GM12864 (cell line): ENCODE results near the gene C4orf46.
A peak's percentile ranks its signal among the peaks of the same experiment; 100 is the strongest.
"Not testable (repeated sequence)": the region's sequence is repeated elsewhere in the genome, so short reads cannot be mapped to it uniquely, and the experiment has no call there.

Source experiments
- DNase-seq: peaks from one replicate; pipeline ENCODE4 v3.0.0-alpha.2; 2011; ENCODE audit warnings: low read depth
- H3K4me3 ChIP-seq: 2 replicates; pipeline ENCODE4 v1.5.1; 2011; ENCODE audit warnings: mild to moderate bottlenecking, low read depth, low read length, control low read depth
- TF ChIP-seq, protein P1 (sequence below): IDR thresholded peaks from 2 replicates; pipeline ENCODE4 v1.5.1; 2011; ENCODE audit warnings: low read depth, mild to moderate bottlenecking, moderate library complexity, low read length, control low read depth, inconsistent platforms; ENCODE audit errors: missing control alignments

C4orf46 gene

GRCh38 chr4:158669310-158669709, 2.4 kb downstream of the C4orf46 start:
- no peak overlapping the region; the same call in 1 of the 2 replicates for H3K4me3 ChIP-seq
- no peak for DNase-seq
- TF ChIP-seq, protein P1, sequence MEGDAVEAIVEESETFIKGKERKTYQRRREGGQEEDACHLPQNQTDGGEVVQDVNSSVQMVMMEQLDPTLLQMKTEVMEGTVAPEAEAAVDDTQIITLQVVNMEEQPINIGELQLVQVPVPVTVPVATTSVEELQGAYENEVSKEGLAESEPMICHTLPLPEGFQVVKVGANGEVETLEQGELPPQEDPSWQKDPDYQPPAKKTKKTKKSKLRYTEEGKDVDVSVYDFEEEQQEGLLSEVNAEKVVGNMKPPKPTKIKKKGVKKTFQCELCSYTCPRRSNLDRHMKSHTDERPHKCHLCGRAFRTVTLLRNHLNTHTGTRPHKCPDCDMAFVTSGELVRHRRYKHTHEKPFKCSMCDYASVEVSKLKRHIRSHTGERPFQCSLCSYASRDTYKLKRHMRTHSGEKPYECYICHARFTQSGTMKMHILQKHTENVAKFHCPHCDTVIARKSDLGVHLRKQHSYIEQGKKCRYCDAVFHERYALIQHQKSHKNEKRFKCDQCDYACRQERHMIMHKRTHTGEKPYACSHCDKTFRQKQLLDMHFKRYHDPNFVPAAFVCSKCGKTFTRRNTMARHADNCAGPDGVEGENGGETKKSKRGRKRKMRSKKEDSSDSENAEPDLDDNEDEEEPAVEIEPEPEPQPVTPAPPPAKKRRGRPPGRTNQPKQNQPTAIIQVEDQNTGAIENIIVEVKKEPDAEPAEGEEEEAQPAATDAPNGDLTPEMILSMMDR, result no peak

DNA sequence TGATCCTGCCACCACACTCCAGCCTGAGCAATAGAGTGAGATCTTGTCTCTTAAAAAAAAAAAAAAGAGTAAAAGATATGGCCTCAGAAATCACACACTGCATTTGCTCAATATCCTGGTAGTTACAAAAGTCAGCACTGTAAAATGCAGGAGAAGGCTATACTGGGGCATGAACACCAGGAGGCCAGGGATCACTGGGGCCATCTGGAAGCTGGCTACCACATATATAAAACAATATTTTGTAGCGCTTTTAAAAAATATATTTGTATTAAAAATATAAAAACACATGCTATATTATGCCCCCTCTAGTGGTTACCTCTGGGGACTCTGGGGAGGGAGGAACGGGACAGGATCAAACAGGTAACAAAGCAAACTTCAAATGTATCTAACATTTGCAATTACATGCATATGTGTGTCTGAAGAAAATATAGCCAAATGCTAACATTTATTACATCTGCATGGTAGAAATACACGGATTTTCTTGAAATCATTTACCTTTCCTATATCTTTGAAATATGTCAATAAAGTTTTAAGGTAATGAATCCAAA, 4.0 kb downstream of the C4orf46 start:
- TF ChIP-seq, protein P1, result peak; percentile 55
- H3K4me3 ChIP-seq, result no peak overlapping the region
- DNase-seq, result no peak

DNA sequence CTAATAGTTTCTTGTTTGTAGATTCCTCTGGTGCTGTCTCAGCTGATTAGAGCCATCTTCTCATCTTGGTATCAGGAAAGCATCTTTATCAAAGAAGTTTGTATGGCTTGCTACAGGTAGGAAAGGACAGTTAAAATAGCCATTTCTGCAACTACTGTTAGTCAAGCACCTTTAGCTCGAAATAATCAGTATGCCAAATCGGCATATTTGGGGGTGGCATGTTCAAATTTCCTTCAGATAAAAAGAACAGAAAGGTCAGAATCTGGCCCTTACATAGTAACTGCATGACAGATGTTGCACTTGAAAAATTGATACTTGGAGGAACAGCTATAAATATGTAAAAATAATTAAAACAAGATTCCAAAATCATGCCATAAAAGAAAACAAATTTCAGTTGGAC, 4.8 kb downstream of the C4orf46 start:
- H3K4me3 ChIP-seq, result no peak overlapping the region
- TF ChIP-seq, protein P1, result no peak
- DNase-seq, result no peak

- TF ChIP-seq, protein P1, result no peak
- no peak overlapping the region for H3K4me3 ChIP-seq
- no peak for DNase-seq
These were observed 6.9 kb downstream of the C4orf46 start for GRCh38 chr4:158664806-158665205.

DNA sequence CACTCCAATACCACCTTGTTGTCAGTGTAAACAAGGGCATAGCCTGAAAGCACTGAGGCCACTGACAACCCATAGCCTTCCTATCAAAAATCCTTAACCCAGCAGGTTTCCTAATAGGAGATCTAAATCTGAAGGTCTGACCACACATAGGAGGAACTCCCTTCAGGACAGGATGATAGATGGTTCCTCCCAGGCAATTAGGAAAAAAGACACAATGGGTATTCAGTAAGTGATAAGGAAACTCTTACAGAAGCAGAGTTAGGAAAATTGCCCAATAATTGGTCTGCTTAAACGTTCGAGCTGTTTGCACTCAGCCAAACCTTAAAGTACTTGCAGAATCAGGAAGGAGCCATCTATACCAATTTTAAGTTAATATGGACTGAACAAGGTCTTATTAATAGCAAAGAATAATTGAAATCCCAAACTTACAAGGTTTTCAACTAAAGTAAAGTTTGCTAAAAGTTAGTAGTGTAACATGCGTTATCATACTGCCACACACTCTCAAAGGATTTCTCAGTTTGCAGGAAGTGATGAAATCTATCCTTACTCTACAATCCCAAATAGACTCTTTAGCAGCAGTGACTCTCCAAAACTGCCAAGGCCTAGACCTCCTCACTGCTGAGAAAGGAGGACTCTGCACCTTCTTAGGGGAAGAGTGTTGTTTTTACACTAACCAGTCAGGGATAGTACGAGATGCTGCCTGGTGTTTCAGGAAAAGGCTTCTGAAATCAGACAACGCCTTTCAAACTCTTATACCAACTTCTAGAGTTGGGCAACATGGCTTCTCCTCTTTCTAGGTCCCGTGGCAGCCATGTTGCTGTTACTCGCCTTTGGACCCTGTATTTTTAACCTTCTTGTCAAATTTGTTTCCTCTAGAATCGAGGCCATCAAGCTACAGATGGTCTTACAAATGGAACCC, 7.7 kb downstream of the C4orf46 start:
- not testable (repeated sequence) for DNase-seq, H3K4me3 ChIP-seq

- DNase-seq, H3K4me3 ChIP-seq: not testable (repeated sequence)
These were observed 8.4 kb downstream of the C4orf46 start for GRCh38 chr4:158663255-158663654.

DNA sequence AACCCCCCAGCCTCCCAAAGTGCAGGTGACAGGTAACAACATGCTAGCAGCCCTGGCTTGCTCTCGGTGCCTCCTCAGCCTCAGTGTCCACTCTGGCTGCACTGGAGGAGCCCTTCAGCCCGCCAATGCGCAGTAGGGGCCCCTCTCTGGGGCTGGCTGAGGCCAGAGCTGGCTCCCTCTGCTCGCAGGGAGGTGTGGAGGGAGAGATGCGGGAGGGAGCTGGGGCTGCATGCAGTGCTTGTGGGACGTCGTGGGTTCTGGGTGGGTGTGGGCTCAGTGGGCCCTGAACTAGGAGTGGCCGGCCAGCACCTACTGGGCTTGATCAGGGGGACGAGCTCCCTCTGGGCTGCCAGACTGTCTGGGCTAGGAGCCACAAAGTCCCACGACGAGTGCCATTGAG, 14.4 kb downstream of the C4orf46 start:
- TF ChIP-seq, protein P1, result no peak
- DNase-seq, result no peak
- no peak overlapping the region for H3K4me3 ChIP-seq

DNA sequence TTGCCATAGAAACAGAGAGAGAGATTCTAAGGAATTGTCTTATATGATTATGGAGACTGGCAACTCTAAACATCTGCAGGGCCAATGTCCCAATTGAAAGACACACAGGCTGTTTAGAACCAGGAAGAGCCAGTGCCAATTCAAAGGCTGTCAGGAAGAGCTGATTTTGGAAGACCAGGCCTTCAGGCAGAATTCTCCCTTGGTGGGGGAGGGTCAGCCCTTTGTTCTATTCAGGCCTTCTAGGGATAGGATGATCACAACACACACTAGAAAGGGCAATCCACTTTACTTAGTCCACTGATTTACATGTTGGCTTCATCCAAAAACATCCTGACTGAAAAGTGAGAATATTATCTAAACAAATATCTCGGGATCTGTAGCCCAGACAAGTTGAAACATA, 15.2 kb downstream of the C4orf46 start:
- TF ChIP-seq, protein P1, result no peak
- H3K4me3 ChIP-seq, result no peak overlapping the region
- DNase-seq, result no peak
